ENCODE data around the gene TTC9C.
"Not testable (repeated sequence)": the region's sequence is repeated elsewhere in the genome, so short reads cannot be mapped to it uniquely, and the experiment has no call there.

The TTC9C gene

DNA sequence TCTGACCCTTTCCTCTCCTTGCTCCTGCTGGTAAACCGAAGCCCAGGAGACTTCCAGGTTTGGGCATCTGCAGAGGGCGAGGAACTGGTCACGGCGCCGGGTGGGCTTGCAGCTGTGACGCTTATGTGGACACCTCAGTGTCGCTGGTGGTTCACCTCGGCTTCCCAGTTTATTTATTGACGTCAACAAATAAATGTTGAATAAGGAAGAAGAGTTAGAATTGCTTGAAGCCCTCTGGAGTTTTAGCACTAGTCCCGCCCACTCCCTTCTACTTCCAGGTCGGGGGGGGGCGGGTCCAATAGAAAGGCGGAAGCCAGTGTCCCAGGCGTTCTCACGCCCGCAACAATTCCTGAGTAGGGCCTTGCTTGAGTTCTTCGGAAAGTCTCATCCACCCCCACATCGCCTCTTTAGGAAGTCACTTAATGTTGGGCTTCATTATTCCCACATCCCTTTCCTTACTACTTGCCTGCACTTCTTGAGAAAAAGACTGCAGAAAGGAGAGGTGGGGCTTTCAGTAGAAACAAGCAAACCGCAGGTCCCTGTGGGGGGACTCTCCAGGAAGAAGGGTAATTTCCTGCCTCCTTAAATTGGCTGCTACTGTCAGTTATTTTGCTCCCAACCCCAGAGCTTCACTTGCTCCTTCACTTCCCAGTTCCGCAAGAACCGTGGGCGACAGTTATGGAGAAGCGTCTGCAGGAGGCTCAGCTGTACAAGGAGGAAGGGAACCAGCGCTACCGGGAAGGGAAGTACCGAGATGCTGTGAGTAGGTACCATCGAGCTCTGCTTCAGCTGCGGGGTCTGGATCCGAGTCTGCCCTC lies at the start of gene TTC9C:
Gene TTC9C, plus strand, starts transcription at position 316 of the 818 bp plus-strand sequence. Its CDS starts 363 bp downstream, at position 679.
- peak; percentile 87 for DNase-seq (ENCODE audit: low spot score)

DNA sequence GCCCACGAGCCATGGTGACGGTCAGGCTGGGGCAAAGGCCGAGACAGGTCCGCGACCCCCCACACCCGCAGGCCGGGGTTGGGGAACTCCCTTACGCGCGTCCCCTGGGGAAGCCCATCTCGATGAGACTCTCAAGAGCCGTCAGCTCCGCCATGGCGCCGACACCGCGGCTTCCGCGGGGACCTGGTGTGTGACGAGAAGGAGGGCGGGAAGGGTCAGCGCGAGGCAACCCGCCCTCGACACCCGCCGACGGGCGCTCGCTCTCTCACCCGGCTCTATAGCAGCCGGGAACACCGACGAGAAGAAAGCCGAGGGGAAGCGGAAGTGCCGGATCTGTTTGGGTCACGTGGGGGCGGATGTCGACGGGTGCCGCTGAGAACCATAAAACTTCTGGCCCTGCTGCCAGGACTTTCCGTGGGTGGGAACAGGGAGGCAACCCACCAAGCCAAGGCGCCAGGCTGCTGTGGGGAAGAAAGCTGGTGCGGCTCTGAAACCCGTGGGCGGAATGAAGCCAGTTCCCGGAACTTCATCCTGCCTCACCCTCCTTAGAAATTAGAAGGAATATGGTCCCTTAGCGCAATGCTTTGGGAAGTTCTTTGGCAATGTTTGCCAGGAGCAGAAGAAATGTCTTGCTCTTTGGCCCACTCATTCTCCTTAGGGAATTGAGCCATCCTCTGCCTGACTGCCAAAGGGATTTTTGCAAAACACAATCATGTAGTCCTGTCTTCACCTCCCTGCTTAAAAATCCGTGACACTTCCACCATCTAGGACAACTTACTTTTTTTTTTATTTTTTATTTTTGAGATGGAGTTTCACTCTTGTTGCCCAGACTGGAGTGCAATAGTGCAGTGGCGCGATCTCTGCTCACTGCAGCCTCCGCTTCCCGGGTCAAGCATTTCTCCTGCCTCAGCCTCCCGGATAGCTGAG lies 49.3 kb upstream of the TTC9C start, which contains the start of gene UBXN1:
Gene UBXN1, minus strand, starts transcription at position 304 of the 927 bp plus-strand sequence. Its CDS starts 150 bp downstream, at position 154.
- peak; percentile 92 for DNase-seq (ENCODE audit: low spot score)

GRCh38 chr11:62680825-62681240 lies 47.5 kb upstream of the TTC9C start:
- peak; percentile 82 for DNase-seq (ENCODE audit: low spot score)

DNA sequence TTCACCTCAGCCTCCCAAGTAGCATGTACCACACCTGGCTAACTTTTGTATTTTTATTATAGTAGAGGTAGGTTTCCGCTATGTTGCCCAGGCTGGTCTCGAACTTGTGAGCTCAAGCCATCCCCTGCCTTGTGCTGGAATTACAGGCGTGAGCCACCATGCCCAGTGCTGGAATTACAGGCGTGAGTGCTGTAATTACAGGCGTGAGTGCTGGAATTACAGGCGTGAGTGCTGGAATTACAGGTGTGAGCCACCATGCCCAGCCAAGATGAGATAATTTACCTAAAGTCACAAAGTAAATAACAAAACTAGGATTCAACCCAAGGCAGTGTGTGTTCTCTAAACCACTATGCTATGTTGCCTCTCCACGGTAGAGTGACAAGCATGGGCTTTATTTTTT lies 45.8 kb upstream of the TTC9C start:
- DNase-seq (ENCODE audit: low spot score): no peak

DNA sequence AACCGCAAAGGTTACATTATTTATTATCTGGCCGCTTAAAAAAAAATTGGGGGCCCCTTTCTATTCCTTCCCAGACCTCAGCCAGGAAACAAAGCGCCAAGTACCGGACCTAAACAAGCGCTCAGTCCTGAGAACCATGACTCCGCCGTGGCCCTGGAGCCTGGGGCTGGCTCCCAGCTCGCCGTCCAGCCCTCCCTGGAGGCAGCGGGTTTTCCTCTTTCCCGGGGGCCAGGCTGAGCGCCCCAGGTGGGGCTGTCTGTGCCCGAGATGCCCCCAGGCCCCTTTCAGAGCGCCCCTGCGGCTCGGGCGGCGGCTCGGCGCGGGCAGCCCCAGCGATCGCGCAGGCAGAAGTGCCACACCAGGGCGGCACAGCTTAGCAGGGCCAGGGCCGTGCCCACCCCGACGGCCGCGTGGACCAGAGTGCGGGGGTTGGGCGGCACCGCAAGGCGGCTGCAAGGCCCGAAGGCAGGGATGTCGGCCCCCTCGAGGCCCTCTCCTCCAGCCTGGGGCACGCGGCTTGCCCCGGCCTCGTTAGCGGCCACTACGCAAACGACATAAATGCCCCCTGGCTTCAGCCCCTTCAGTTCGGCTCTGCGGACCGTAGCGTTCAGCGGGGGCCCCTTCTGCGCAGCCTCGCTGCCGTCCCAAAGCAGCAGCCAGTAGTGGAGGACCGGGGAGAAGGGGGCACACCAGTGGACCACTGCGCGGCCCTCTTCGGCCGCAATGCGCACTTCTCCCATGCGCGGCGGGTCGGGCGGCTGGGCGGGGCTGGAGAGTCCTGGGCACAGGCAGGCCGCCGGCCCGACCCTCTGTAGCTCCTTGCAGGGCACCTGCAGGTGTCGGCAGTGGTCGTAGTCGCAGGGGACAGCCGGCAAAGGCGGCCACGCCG lies 40.5 kb upstream of the TTC9C start:
- peak; percentile 21 for DNase-seq (ENCODE audit: low spot score)

DNA sequence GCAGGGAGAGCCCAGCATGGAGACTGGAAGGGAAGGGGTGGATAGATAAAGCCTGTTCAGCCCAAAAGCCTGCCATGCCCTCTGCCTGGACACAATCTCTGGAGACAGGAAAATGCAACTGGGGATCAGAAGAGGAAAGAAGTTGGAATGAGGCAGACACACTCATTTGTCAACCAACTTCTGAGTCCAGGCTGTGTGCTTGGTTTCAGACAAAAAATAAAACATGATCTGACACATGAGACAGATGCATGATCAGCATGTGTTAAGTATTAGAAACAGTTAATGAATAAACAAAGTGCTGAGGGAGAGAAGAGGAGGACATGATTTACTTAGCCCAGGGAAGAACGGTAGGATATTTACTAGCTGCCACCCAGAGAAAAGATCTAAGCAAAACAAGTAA lies 39.8 kb upstream of the TTC9C start:
- DNase-seq (ENCODE audit: low spot score): peak; percentile 15

DNA sequence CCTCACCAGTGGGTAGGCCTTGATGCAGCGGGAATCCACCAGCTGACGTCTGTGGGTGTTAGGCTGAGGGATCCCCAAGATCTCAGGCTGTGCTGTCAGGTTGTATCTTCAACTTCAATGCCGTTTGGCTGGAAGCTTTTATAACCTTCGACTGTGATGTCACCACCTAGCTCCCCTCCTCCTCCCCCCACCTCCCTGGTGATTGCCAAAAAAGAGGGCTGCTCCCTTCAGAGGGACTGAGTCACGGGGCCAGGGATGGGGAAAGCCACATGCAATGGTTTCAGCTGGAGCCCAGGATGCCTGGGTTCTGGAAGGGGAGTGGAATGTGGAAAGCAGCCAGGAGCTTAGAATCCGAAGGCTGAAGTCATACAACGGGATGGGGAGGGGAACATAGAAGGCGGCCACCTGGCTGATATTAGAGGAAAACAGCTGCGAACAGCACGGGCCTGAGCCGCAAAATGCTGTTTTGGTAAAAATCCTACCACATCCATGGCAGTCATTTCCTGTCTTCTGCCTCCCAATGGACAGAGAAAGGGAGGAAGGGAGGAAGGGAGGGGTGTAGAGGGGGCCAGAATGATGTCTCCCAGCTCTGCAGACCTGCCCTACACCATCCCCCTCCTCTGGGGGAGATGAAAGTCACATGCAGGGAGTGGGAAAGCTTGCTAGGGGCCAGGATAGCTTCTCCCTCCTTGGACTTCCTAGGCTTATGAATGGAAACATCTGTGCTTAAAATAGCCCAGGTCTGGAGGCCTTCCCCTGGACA lies 38.7 kb upstream of the TTC9C start, which contains the start of gene LRRN4CL:
Gene LRRN4CL, minus strand, starts transcription at position 110 of the 763 bp plus-strand sequence. CDS start 1,022 bp downstream, outside the sequence.
- DNase-seq (ENCODE audit: low spot score): peak; percentile 96

- DNase-seq (ENCODE audit: low spot score): not testable (repeated sequence)
Observed at GRCh38 chr11:62693624-62694023, 34.7 kb upstream of the TTC9C start.

DNA sequence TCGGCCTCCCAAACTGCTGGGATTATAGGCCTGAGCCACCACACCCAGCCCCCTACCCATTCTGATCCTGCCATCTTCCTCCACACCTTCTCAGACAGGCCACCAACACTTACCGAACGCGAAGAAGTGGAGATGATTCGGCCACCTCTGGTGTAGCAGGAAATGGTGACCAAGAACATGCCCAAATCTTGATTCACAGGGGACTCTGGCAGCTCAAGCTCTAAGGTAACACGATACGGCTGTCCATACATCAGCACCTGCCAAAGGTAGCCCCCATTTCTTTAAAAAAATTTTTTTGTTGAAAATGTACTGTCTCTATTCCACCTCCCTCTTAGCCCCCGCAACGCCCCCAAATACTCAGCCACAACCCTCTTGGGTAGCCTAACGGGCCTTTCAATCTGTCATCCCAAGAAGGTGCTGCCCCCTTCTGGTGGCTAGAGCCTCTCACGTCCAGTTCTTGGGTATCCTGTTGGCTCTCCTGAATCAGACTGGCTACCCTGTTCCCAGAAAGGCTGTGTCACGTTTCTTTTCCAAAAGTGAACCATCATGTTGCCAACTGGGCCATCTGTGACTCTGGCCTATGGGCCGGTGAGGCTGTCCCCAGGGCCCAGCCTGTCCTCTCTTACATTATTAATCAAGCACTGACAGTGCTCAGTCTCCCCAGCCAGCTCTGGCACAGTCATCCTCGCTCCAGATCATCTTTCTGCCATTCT lies 33.7 kb upstream of the TTC9C start:
- peak; percentile 82 for DNase-seq (ENCODE audit: low spot score)

GRCh38 chr11:62702246-62702645 lies 26.0 kb upstream of the TTC9C start:
- DNase-seq (ENCODE audit: low spot score): no peak

- not testable (repeated sequence) for DNase-seq (ENCODE audit: low spot score)
Observed at GRCh38 chr11:62703921-62704320, 24.4 kb upstream of the TTC9C start.

- no peak for DNase-seq (ENCODE audit: low spot score)
Observed at GRCh38 chr11:62705413-62705812, 22.9 kb upstream of the TTC9C start.

DNA sequence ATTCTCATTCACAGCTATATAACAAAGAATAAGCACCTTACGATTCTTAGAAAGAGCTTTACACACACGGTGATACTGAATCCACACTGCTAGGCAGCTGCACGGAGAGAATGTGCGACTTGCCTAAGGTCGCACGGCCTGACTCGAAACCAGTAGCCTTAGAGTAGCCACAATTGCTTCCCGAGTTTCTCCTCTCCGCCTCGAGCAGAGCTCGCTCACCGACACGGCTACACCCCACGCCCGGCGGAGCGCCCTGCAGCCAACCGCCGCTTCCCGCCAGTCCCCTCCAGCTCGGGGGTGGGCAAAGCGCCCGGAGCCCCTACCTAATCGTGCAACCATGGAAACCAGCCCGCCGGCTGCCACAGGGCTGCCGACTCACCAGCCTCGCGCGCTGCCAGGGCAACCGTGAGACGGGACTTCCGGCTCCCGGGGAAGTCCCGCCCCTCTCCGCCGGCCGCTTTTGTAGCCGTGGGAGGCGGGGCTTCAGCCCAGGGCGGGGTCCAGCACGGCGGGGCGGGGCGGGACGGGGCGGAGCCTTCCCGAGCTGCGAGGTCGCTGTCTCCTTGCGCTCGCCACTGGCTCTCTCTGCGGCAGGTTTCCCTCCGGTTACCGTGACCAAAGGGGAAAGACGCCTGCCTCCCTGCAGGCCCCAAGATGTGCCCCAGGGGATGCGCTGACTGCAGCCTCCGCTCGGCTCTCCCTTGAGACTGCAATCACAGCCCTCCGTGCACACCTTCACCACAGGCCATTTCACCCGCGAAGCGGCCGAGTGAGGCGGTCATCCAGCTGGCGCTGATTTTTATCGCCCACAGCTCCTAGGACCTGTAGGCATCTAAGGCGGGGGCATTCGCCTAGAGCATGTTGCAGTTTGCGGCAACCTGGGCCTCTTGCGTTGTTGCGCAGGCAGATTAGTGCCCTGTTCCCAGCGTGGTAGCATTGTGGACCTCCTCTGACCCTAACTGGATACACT lies 22.1 kb upstream of the TTC9C start:
- peak; percentile 97 for DNase-seq (ENCODE audit: low spot score)

DNA sequence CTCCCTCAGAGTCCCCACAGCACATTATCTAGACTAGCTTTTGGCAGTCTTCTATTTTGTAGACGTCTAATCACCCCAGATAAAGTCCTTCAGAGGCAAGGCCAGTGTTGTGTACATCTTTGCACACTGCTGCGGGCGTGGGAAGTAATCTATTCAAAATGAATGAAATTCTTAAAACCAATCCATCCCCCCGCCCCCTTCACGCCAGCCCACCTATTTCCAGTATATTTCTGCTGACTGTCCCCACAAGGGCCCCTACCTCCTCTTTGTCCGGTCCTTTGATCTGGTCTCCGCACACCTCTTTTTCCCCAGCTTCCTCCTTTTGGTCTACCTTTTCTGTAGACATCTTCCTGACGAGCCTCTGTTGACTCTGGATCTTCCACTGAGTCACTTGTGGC lies 21.4 kb upstream of the TTC9C start:
- no peak for DNase-seq (ENCODE audit: low spot score)

DNA sequence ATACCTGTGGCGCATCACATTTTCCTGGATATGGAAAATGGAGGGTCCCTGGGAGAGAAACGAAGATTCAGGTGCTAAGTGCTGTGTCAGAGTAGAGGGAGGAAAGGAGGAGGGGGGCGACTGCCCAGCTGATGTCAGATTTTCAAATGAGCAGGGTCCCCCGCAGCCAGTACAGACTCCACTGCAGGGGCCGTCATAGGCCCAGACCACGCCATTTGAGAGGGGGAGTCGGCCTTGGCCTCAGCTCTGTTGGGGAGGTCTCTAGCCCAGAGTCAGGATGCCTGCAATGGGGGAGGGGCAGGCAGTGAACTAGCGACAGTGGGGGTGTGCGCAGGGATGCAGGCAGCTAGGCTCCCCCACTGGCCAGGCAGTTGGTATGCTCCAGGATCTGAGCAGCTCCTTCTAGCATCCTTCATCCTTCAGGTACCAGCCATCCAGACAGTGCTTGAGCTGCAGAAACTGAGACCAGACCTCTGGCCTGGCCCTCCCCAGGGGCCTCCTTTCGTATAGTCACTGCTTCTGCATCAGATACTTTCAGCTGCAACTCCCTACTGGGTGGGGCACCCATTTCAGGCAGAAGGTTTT lies 20.9 kb upstream of the TTC9C start, which contains the start of the genes BSCL2 and GNG3:
Gene BSCL2, minus strand, starts transcription at position 148 of the 585 bp plus-strand sequence. CDS start 229 bp downstream, outside the sequence.
Gene GNG3, plus strand, starts transcription at position 400 of the 585 bp plus-strand sequence. CDS start 620 bp downstream, outside the sequence.
- DNase-seq (ENCODE audit: low spot score): no peak

GRCh38 chr11:62708392-62708791 lies 19.9 kb upstream of the TTC9C start:
- DNase-seq (ENCODE audit: low spot score): no peak

GRCh38 chr11:62708793-62709192 lies 19.5 kb upstream of the TTC9C start:
- no peak for DNase-seq (ENCODE audit: low spot score)
